H1 (cell line): ENCODE data around the gene APOA4. TPM values are rescaled to one million over a fixed set of nuclear protein-coding genes. Genes with fewer than 3 reads are reported as not detected.

Experiments used
- CTCF ChIA-PET: fragments of 300-600 bp; sonication (Branson Sonifier 250); formaldehyde crosslinking; loops from one replicate; lab custom pipeline; 2021; ENCODE audit not compliant: partially characterized antibody; lab: Charles Lee
- POLR2A ChIA-PET: fragments of 300-600 bp; sonication (Branson Sonifier 250); formaldehyde crosslinking; loops from one replicate; lab custom pipeline; 2021; ENCODE audit warnings: inconsistent platforms; ENCODE audit not compliant: partially characterized antibody; lab: Charles Lee
- DNase-seq, 2 experiments: peaks; one replicate each; pipeline versions ENCODE4 v3.0.0 to v3.0.0-alpha.2; 2010 to 2022; ENCODE audit warnings: low spot score in 2 of 2, low read depth in 1 of 2, mixed read lengths in 1 of 2
- FAIRE-seq: peaks from 2 replicates; lab custom pipeline; 2011; peaks lifted over from hg19 to GRCh38; lab: Jason Lieb, UNC
- H2AFZ ChIP-seq: 2 replicates; pipeline ENCODE4 v1.8.1; 2012; ENCODE audit warnings: low read length, inconsistent platforms
- H2AK5ac ChIP-seq: 2 replicates; pipeline ENCODE4 v1.6.1; 2013; ENCODE audit warnings: low read depth, low read length
- H2BK120ac ChIP-seq: replicated peaks from 2 replicates; pipeline ENCODE3; 2013; ENCODE audit warnings: low read depth, low read length, inconsistent platforms
- H2BK12ac ChIP-seq: 2 replicates; pipeline ENCODE4 v1.6.1; 2013; ENCODE audit warnings: low read depth, low read length
- H2BK15ac ChIP-seq: 2 replicates; pipeline ENCODE4 v1.6.1; 2013; ENCODE audit warnings: low read length
- H2BK20ac ChIP-seq: 2 replicates; pipeline ENCODE4 v1.6.1; 2013; ENCODE audit warnings: low read length
- H2BK5ac ChIP-seq: 2 replicates; pipeline ENCODE4 v1.6.1; 2013; ENCODE audit warnings: low read depth, low read length
- H3K14ac ChIP-seq: 2 replicates; pipeline ENCODE4 v1.6.1; 2013; ENCODE audit warnings: inconsistent platforms; ENCODE audit not compliant: insufficient read length
- H3K18ac ChIP-seq: 2 replicates; pipeline ENCODE4 v1.6.1; 2013; ENCODE audit warnings: low read length; ENCODE audit errors: extremely low read depth
- H3K23ac ChIP-seq: 2 replicates; pipeline ENCODE4 v1.6.1; 2013; ENCODE audit warnings: inconsistent platforms; ENCODE audit not compliant: insufficient read length
- H3K23me2 ChIP-seq: 2 replicates; pipeline ENCODE4 v1.6.1; 2013; ENCODE audit warnings: low read depth, low read length
- H3K27ac ChIP-seq: 2 replicates; pipeline ENCODE4 v1.6.1; 2011; ENCODE audit warnings: low read depth, low read length, inconsistent platforms
- H3K27me3 ChIP-seq, 4 experiments: replicated peaks in 1 of 4; 1 replicate in 1 of 4; 2 replicates in 3 of 4; pipeline versions ENCODE4 v1.6.1 to v1.8.1; 2011 to 2013; ENCODE audit warnings: low read length in 3 of 4, mild to moderate bottlenecking in 3 of 4, inconsistent platforms in 2 of 4, mixed read lengths in 2 of 4, moderate library complexity in 1 of 4; ENCODE audit not compliant: control insufficient read depth in 3 of 4, insufficient read depth in 3 of 4; ENCODE audit errors: extremely low read depth in 1 of 4
- H3K36me3 ChIP-seq, 4 experiments: 2 replicates each; pipeline versions ENCODE4 v1.6.1 to v1.8.1; 2011 to 2013; ENCODE audit warnings: mild to moderate bottlenecking in 4 of 4, low read length in 3 of 4, moderate library complexity in 2 of 4, control low read depth in 1 of 4, inconsistent platforms in 1 of 4; ENCODE audit not compliant: insufficient read depth in 4 of 4, control insufficient read depth in 2 of 4
- H3K4ac ChIP-seq: replicated peaks from 2 replicates; pipeline ENCODE3; 2013; ENCODE audit warnings: low read length, low read depth, mixed read lengths, inconsistent platforms; ENCODE audit not compliant: insufficient read length
- H3K4me1 ChIP-seq, 4 experiments: replicated peaks in 1 of 4; 1 replicate in 1 of 4; 2 replicates in 3 of 4; pipeline versions ENCODE4 v1.6.1 to v1.8.1; 2011 to 2013; ENCODE audit warnings: low read length in 3 of 4, inconsistent platforms in 2 of 4, mixed read lengths in 1 of 4; ENCODE audit not compliant: insufficient read depth in 4 of 4, control insufficient read depth in 3 of 4
- H3K4me2 ChIP-seq, 2 experiments: 2 replicates each; pipeline versions ENCODE4 v1.6.1 to v1.8.1; 2011 to 2013; ENCODE audit warnings: low read depth in 2 of 2, low read length in 2 of 2, control low read depth in 1 of 2, inconsistent platforms in 1 of 2, mild to moderate bottlenecking in 1 of 2; ENCODE audit not compliant: insufficient read depth in 1 of 2
- H3K4me3 ChIP-seq, 4 experiments: fragments of 200-600, 300-600 bp in 1 of 4; sonication (generic), shearing (Covaris generic), sonication (Bioruptor Twin) in 1 of 4; 2 replicates each; pipeline versions ENCODE4 v1.5.1 to v1.8.1; 2011 to 2016; ENCODE audit warnings: low read length in 4 of 4, low read depth in 3 of 4, control low read depth in 2 of 4, inconsistent platforms in 2 of 4, mild to moderate bottlenecking in 2 of 4, mixed read lengths in 1 of 4, moderate library complexity in 1 of 4; ENCODE audit not compliant: insufficient read depth in 2 of 4; ENCODE audit errors: extremely low read depth in 1 of 4
- H3K56ac ChIP-seq: replicated peaks from 2 replicates; pipeline ENCODE3; 2013; ENCODE audit warnings: low read depth, mild to moderate bottlenecking, mixed read lengths, low read length, inconsistent platforms; ENCODE audit not compliant: insufficient read length
- H3K79me1 ChIP-seq: 2 replicates; pipeline ENCODE4 v1.6.1; 2013; ENCODE audit warnings: low read depth, low read length, control low read depth
- H3K79me2 ChIP-seq, 2 experiments: 2 replicates each; pipeline versions ENCODE4 v1.6.1 to v1.8.1; 2012 to 2013; ENCODE audit warnings: low read length in 2 of 2, mild to moderate bottlenecking in 2 of 2, inconsistent platforms in 1 of 2; ENCODE audit not compliant: insufficient read depth in 2 of 2, control insufficient read depth in 1 of 2
- H3K9ac ChIP-seq, 4 experiments: replicated peaks in 1 of 4; 1 replicate in 1 of 4; 2 replicates in 3 of 4; pipeline versions ENCODE4 v1.6.1 to v1.8.1; 2011 to 2013; ENCODE audit warnings: low read depth in 3 of 4, low read length in 3 of 4, control low read depth in 2 of 4, mild to moderate bottlenecking in 2 of 4, moderate library complexity in 2 of 4, inconsistent platforms in 1 of 4; ENCODE audit errors: extremely low read depth in 1 of 4
- H3K9me3 ChIP-seq, 2 experiments: 2 replicates each; pipeline versions ENCODE4 v1.6.1 to v1.8.1; 2012 to 2013; ENCODE audit warnings: mild to moderate bottlenecking in 2 of 2, moderate library complexity in 2 of 2, control low read depth in 1 of 2, inconsistent platforms in 1 of 2, low read depth in 1 of 2, low read length in 1 of 2, mixed read lengths in 1 of 2; ENCODE audit not compliant: insufficient read depth in 2 of 2
- H4K20me1 ChIP-seq, 2 experiments: replicated peaks in 1 of 2; 2 replicates each; pipeline versions ENCODE3 to v1.8.1; 2011 to 2013; ENCODE audit warnings: inconsistent platforms in 2 of 2, low read length in 2 of 2, mild to moderate bottlenecking in 1 of 2; ENCODE audit not compliant: insufficient read depth in 2 of 2, control insufficient read depth in 1 of 2
- H4K5ac ChIP-seq: 2 replicates; pipeline ENCODE4 v1.6.1; 2013; ENCODE audit warnings: low read length, low read depth, mixed read lengths, inconsistent platforms; ENCODE audit not compliant: insufficient read length
- H4K8ac ChIP-seq: 2 replicates; pipeline ENCODE4 v1.8.0; 2013; ENCODE audit warnings: mild to moderate bottlenecking, moderate library complexity, low read length, inconsistent platforms; ENCODE audit not compliant: insufficient read depth; ENCODE audit errors: extremely low read depth
- H4K91ac ChIP-seq: replicated peaks from 2 replicates; pipeline ENCODE3; 2013; ENCODE audit warnings: low read length, mixed read lengths, inconsistent platforms; ENCODE audit not compliant: insufficient read length
- BACH1 ChIP-seq: IDR thresholded peaks from 2 replicates; pipeline ENCODE4 v1.6.1; 2012; ENCODE audit warnings: low read length, improper control_type of control experiment
- CBX8 ChIP-seq: fragments of 300-800, 300-1000 bp; sonication (generic); IDR thresholded peaks from 2 replicates; pipeline ENCODE4 v1.7.1; 2016; ENCODE audit warnings: low read depth, low read length, borderline replicate concordance
- CEBPB ChIP-seq: IDR thresholded peaks from 2 replicates; pipeline ENCODE4 v1.6.1; 2012; ENCODE audit warnings: low read depth, low read length
- CHD1 ChIP-seq: IDR thresholded peaks from 2 replicates; pipeline ENCODE4 v1.6.1; 2012; ENCODE audit warnings: low read depth, low read length, improper control_type of control experiment
- CREB1 ChIP-seq: IDR thresholded peaks from 2 replicates; pipeline ENCODE4 v1.6.1; 2012; ENCODE audit warnings: inconsistent platforms
- CTBP2 ChIP-seq: IDR thresholded peaks from 2 replicates; pipeline ENCODE4 v1.7.0; 2011; ENCODE audit warnings: borderline replicate concordance, mild to moderate bottlenecking, moderate library complexity, mixed read lengths, low read length; ENCODE audit not compliant: insufficient read depth, insufficient read length
- EP300 ChIP-seq, 2 experiments: IDR thresholded peaks; 1 replicate in 1 of 2; 2 replicates in 1 of 2; pipeline ENCODE4 v1.6.1; 2011 to 2012; ENCODE audit warnings: low read depth in 2 of 2, low read length in 2 of 2, mild to moderate bottlenecking in 2 of 2, borderline replicate concordance in 1 of 2, inconsistent platforms in 1 of 2, moderate library complexity in 1 of 2
- JUND ChIP-seq: IDR thresholded peaks from 2 replicates; pipeline ENCODE4 v1.6.1; 2011; ENCODE audit warnings: mild to moderate bottlenecking, improper control_type of control experiment, low read length
- RAD21 ChIP-seq, 2 experiments: IDR thresholded peaks in 1 of 2; conservative IDR thresholded peaks in 1 of 2; 2 replicates each; pipeline ENCODE4 v1.6.1; 2011; ENCODE audit warnings: low read depth in 2 of 2, low read length in 2 of 2, improper control_type of control experiment in 1 of 2, inconsistent platforms in 1 of 2, mild to moderate bottlenecking in 1 of 2, moderate library complexity in 1 of 2
- RFX5 ChIP-seq: IDR thresholded peaks from 2 replicates; pipeline ENCODE4 v1.6.1; 2011; ENCODE audit warnings: low read depth, low read length, improper control_type of control experiment, borderline replicate concordance
- SIN3A ChIP-seq, 2 experiments: IDR thresholded peaks in 1 of 2; conservative IDR thresholded peaks in 1 of 2; 2 replicates each; pipeline ENCODE4 v1.6.1; 2011 to 2012; ENCODE audit warnings: low read length in 2 of 2, improper control_type of control experiment in 1 of 2, low read depth in 1 of 2, mild to moderate bottlenecking in 1 of 2
- YY1 ChIP-seq: IDR thresholded peaks from 2 replicates; pipeline ENCODE4 v1.6.1; 2011; ENCODE audit warnings: low read depth, mild to moderate bottlenecking, low read length
- WGBS, 2 experiments: shearing (Covaris generic) in 1 of 2; methylation state at CpG; one replicate each; pipeline versions ENCODE4 v1.1.6 to v1.1.7; 2013 to 2015; ENCODE audit warnings: low lambda C conversion rate in 2 of 2, mixed read lengths in 2 of 2, inconsistent platforms in 1 of 2, low coverage in 1 of 2, missing lambda C conversion rate in 1 of 2; ENCODE audit not compliant: insufficient replicate concordance in 2 of 2, insufficient coverage in 1 of 2, insufficient read length in 1 of 2; ENCODE audit errors: extremely low coverage in 1 of 2, missing lambda C conversion rate in 1 of 2; 5-methylcytosine and 5-hydroxymethylcytosine counted together
- polyA plus RNA-seq, 7 experiments: library from polyadenylated mRNA; depleted of rRNA in 3 of 7; stranded (reverse) in 5 of 7; unstranded in 2 of 7; fragments of >200 nt in 5 of 7; fragments of 200-250 nt in 2 of 7; gene quantifications; 1 replicate in 5 of 7; 2 replicates in 1 of 7; 4 replicates in 1 of 7; pipeline versions ENCODE4 v1.2.1 to v1.2.3, GENCODE V29; 2011 to 2013; ENCODE audit warnings: missing spikeins in 2 of 7, mixed read lengths in 2 of 7
- total RNA-seq: library from RNA; stranded (reverse); fragmentation: NEBNext Ultra II Directional; extraction: Animal tissue kit (Norgen Biotek cat#: 25700); gene quantifications from 2 replicates; pipeline ENCODE4 v1.2.1, GENCODE V29; 2021

Gene APOA4
- total and polyA plus RNA-seq, 2 of the 8 experiments (the other 6 are each of a cell fraction or from before 2014, with no cell fraction given), result not detected

DNA sequence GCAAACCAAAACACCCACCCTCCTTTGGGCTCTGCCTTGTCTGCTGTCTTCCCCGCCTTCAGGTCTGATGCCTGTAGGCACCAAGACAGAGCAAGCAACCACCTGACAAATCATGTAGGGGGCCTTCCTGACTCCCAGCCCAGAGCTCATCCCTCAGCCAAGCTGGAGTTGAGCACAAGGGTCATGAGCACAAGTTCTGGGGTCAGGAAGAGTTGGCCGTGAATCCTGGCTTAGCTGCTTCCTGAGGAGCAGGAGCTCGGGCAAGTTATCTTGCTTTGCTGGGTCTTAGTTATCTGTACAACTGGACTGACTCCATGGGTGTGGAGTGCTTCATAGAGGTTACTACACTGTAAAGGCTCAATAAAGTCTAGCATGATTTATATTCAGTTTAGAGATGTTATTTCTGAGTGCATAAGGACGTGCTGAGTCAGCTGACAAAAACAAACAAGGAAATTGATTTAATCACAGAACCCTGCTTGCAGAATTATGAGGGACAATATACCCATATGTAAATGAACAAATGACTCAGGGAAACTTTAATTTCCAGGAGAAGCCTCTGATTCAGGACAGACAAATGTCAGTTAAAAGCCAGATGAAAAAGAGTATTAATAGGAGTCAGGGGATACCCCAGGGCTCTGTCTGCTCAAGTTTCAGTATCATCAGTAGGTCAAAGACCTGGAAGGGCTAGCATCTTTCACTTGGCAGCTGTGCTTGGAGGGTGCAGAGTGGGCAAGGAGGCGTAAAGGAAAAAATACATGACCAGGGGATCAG is 29.3 kb upstream of the APOA4 start:
- Histone ChIP-seq H2BK20ac (no peak overlapping the region), H2BK120ac (no peak overlapping the region), H2AFZ (no peak overlapping the region), H2BK15ac (no peak overlapping the region), H3K4me2 (no peak overlapping the region), H3K4me1 (no peaks in the 10 kb centered on the region), H3K79me2 (no peaks in the 10 kb centered on the region), H3K4ac (no peak overlapping the region), H3K9ac (no peak overlapping the region), H2BK5ac (no peak overlapping the region), H3K36me3 (peaks cover 6 to 13% (median 9%) of the 10 kb centered on the region in 4 experiments; a peak in 5 of 8 replicates), H3K4me3 (no peak overlapping the region), H4K5ac (no peak overlapping the region), H4K8ac (no peak overlapping the region), H4K20me1 (no peaks in the 10 kb centered on the region), H3K27ac (no peak overlapping the region), H3K79me1 (no peaks in the 10 kb centered on the region), H3K23ac (no peak overlapping the region), H3K14ac (no peak overlapping the region), H3K18ac (no peak overlapping the region), H3K56ac (no peak overlapping the region), H3K9me3 (no peaks in the 10 kb centered on the region), H3K23me2 (no peaks in the 10 kb centered on the region), H2BK12ac (no peak overlapping the region), H3K27me3 (no peaks in the 10 kb centered on the region), H2AK5ac (no peak overlapping the region), H4K91ac (no peak overlapping the region)
- ChIA-PET CTCF (interaction anchor here (0.9 to 3.2 kb wide), 5 partner anchors 12 to 61 kb away, joined by 3 to 17 read pairs (median 3); partner anchors contain the start of genes APOA1 and APOA4), POLR2A (no interaction called here)
- 85% methylated on average over 5 of the region's 5 CpGs; no CpG with 5 or more reads in 1 of the 2 experiments for WGBS, 2 experiments
- no peak for FAIRE-seq
- no peak for DNase-seq
- no peak for TF ChIP-seq YY1
- no peak for TF ChIP-seq CHD1
- TF ChIP-seq SIN3A (conservative IDR thresholded peaks at IDR 0.05 in 1 of 2, IDR thresholded peaks at IDR 0.05 in 1 of 2; ENCODE audit: low read depth in 1 of 2, low read length in 2 of 2), result no peak
- TF ChIP-seq RAD21 (IDR thresholded peaks at IDR 0.05 in 1 of 2, conservative IDR thresholded peaks at IDR 0.05 in 1 of 2; ENCODE audit: low read depth in 2 of 2, low read length in 2 of 2), result no peak
- no peak for TF ChIP-seq BACH1
- no peak for TF ChIP-seq CEBPB
- TF ChIP-seq JUND, result no peak
- no peak for TF ChIP-seq CREB1
- TF ChIP-seq CTBP2, result no peak
- no peak for TF ChIP-seq EP300 (IDR thresholded peaks at IDR 0.05; ENCODE audit: borderline replicate concordance in 1 of 2, low read depth in 2 of 2, low read length in 2 of 2)
- TF ChIP-seq RFX5, result no peak
- no peak for TF ChIP-seq CBX8
